Body of pancreas (tissue), 4 donors: ENCODE results near the gene HELZ. TPM values are rescaled to one million over a fixed set of nuclear protein-coding genes. Genes with fewer than 3 reads are reported as not detected.

Experiments
- ATAC-seq: fragments of 150-250 bp; one replicate; pipeline ENCODE4 v1.9.1; 2016
- DNase-seq, 4 donors: peaks; one replicate each; pipeline ENCODE4 v3.0.0-alpha.2; 2019
- H3K27ac ChIP-seq, 4 donors: fragments of 200-600 bp; sonication (generic); 1 replicate in 3 of 4; 2 replicates in 1 of 4; pipeline versions ENCODE4 v1.5.1 to v1.6.1; 2016 to 2019; ENCODE audit warnings: mild to moderate bottlenecking in 1 of 4, mixed read lengths in 1 of 4, moderate library complexity in 1 of 4
- H3K27me3 ChIP-seq, 2 donors: fragments of 200-600 bp; sonication (generic); one replicate each; pipeline ENCODE4 v1.6.0; 2016; ENCODE audit warnings: mild to moderate bottlenecking in 1 of 2
- H3K36me3 ChIP-seq, 2 donors: fragments of 200-600 bp; sonication (generic); replicated peaks in 1 of 2; 2 replicates each; pipeline ENCODE4 v1.5.1; 2016; ENCODE audit warnings: low read depth in 2 of 2; ENCODE audit not compliant: insufficient read depth in 1 of 2
- H3K4me1 ChIP-seq: fragments of 200-600 bp; sonication (generic); one replicate; pipeline ENCODE4 v1.6.0; 2016
- H3K4me3 ChIP-seq, 2 donors: fragments of 200-600 bp; sonication (generic); 1 replicate in 1 of 2; 2 replicates in 1 of 2; pipeline ENCODE4 v1.5.1; 2016 to 2019
- H3K9me3 ChIP-seq, 3 donors: fragments of 200-600 bp; sonication (generic); 1 replicate in 2 of 3; 2 replicates in 1 of 3; pipeline ENCODE4 v1.5.1; 2016
- CTCF ChIP-seq, 7 experiments: fragments of 450-650 bp in 4 of 7; fragments of 200-600 bp in 3 of 7; sonication (generic) in 3 of 7; IDR thresholded peaks; one replicate each; pipeline ENCODE4 v1.5.1; 2016 to 2019; ENCODE audit warnings: antibody characterized with exemption in 7 of 7
- POLR2A ChIP-seq, 3 donors: fragments of 450-650 bp; IDR thresholded peaks; one replicate each; pipeline ENCODE4 v1.6.1; 2016; ENCODE audit warnings: antibody characterized with exemption in 3 of 3, mild to moderate bottlenecking in 2 of 3
- WGBS, 2 donors: methylation state at CpG; one replicate each; pipeline ENCODE4 v1.1.5; 2017; 5-methylcytosine and 5-hydroxymethylcytosine counted together
- intact Hi-C: fragments of 100-400 bp; cut with DNase I; formaldehyde crosslinking; loops from one replicate; pipeline ENCODE4 v1.15.1; 2023
- total RNA-seq, 2 donors: library from RNA; depleted of rRNA; stranded (reverse); fragments of >200 nt; gene quantifications; one replicate each; pipeline ENCODE4 v1.1.0, GENCODE V29; 2016

Gene HELZ
- total RNA-seq, 2 donors from 2014 or later, result 21.0 to 34.6 TPM

DNA sequence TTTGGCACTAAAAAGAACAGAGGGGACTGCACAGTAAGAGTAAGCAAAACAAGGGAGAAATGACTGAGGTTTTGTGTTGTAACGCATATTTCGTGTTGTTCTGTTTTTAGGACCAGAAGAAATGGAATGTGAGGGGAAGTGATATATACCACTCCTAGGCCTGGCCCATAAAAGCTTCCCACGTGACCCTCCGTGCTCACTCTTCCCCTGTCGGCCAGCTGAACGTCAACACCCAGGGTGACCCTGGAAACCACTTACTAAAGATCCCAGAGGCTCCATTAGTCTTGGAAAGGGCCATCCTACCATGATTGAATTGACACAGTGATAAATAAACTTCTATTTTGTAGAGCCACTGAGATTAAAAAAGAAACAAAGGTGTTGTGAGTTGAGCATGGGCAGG lies 79.8 kb downstream of the HELZ start:
- DNase-seq, result peak in 1 of 4 donors; percentile 53
- WGBS, 2 donors, result 69 to 81% methylated on average over 6 of the region's 6 CpGs

DNA sequence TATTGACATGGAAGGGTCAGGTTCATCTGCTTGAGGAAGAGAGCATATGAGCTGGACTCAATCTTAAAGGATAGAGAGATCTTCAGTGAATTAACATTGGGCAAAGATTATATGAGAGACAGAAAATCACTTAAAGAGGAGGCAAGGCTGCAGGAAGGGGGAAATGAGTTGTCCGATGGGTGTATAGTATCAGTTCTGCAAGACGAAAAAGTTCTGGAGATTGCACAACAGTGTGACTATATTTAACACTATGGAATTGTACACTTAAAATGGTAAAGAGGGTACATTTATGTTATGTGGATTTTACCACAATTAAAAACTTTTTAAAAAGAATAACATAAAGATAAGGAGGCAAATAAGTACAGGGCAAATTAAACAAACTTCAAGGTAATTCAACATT lies 80.7 kb downstream of the HELZ start:
- DNase-seq (no peak), ATAC-seq (no peak)
- Histone ChIP-seq H3K4me1 (peaks cover 4% of the 10 kb centered on the region), H3K9me3 (no peaks in the 10 kb centered on the region), H3K27ac (peak overlapping the region in 1 of 4 donors; percentile 58), H3K27me3 (no peaks in the 10 kb centered on the region), H3K4me3 (no peak overlapping the region), H3K36me3 (peaks cover 0 to 5% of the 10 kb centered on the region in 2 donors)
- intact Hi-C loops, result no loop called here
- TF ChIP-seq CTCF (IDR thresholded peaks at IDR 0.05), result no peak
- TF ChIP-seq POLR2A (IDR thresholded peaks at IDR 0.05), result no peak
- 73 to 85% methylated on average over 2 of the region's 2 CpGs for WGBS, 2 donors

More for the DNA sequence above, 79.8 kb downstream of the HELZ start:
- H3K36me3 ChIP-seq, result peaks cover 0 to 5% of the 10 kb centered on the region in 2 donors
- ATAC-seq, result no peak
- no peaks in the 10 kb centered on the region for H3K27me3 ChIP-seq
- TF ChIP-seq CTCF (IDR thresholded peaks at IDR 0.05) (no peak), POLR2A (IDR thresholded peaks at IDR 0.05) (no peak)
- H3K4me3 ChIP-seq, result no peak overlapping the region
- no peaks in the 10 kb centered on the region for H3K9me3 ChIP-seq
- H3K4me1 ChIP-seq, result peaks cover 4% of the 10 kb centered on the region
- intact Hi-C loops, result no loop called here
- peak overlapping the region in 1 of 4 donors; percentile 58 for H3K27ac ChIP-seq

- intact Hi-C loops, result no loop called here
- no peak for TF ChIP-seq POLR2A (IDR thresholded peaks at IDR 0.05)
- TF ChIP-seq CTCF (IDR thresholded peaks at IDR 0.05), result no peak
- H3K27me3 ChIP-seq, result no peaks in the 10 kb centered on the region
- no peak overlapping the region for H3K27ac ChIP-seq
- no peak for ATAC-seq
- peaks cover 0 to 5% of the 10 kb centered on the region in 2 donors for H3K36me3 ChIP-seq
- H3K4me1 ChIP-seq, result peaks cover 4% of the 10 kb centered on the region
- no peaks in the 10 kb centered on the region for H3K9me3 ChIP-seq
- no peak overlapping the region for H3K4me3 ChIP-seq
- DNase-seq, result no peak
These were observed 82.2 kb downstream of the HELZ start for GRCh38 chr17:67162771-67163170.

DNA sequence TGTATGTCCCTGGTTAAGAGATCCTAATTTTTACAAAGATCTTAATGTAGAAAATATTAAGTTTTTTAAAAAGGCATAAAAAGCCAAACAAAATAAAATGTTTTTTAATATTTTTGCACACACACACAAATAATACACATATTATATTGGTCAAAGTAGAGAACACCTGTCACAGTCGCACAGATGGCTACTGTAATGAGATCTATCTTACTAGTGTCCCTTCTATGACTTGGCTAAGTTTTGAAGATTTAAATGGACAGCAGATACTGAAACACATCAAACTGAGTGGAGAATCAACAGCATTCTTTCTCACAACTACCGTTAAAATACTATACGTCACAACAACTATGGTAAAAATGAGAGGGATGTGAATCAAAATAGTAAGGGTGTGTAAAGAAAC lies 83.4 kb downstream of the HELZ start:
- H3K27ac ChIP-seq, result no peak overlapping the region
- intact Hi-C loops, result no loop called here
- no peak overlapping the region for H3K4me3 ChIP-seq
- no peak for ATAC-seq
- TF ChIP-seq POLR2A (IDR thresholded peaks at IDR 0.05) (no peak), CTCF (IDR thresholded peaks at IDR 0.05) (no peak)
- peaks cover 4% of the 10 kb centered on the region for H3K4me1 ChIP-seq
- peaks cover 0 to 3% of the 10 kb centered on the region in 2 donors for H3K36me3 ChIP-seq
- no peak for DNase-seq
- no peaks in the 10 kb centered on the region for H3K9me3 ChIP-seq
- WGBS, 2 donors, result 88 to 91% methylated on average over 3 of the region's 3 CpGs
- H3K27me3 ChIP-seq, result no peaks in the 10 kb centered on the region

DNA sequence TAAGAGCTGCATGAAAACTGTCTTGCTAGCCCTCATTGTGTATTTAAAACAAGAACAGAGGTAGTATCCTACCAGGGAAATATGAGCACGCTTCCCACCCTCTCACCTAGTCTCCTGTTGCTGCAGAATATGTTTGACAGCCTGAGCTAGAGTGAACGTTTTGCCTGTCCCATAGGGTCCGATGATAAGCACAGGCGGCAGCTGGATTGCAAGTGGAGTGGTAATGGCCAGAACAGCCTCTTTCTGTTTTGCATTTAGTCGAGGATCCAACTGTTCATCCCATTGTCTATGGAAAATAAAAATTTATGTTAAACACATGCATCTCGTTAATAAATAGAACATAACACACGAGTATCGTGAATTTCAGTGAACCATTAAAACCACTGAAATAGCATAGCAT lies 84.2 kb downstream of the HELZ start:
- ATAC-seq (no peak), DNase-seq (no peak)
- no peaks in the 10 kb centered on the region for H3K27me3 ChIP-seq
- no peak overlapping the region for H3K4me3 ChIP-seq
- H3K4me1 ChIP-seq, result no peaks in the 10 kb centered on the region
- intact Hi-C loops, result no loop called here
- no peaks in the 10 kb centered on the region for H3K9me3 ChIP-seq
- TF ChIP-seq POLR2A (IDR thresholded peaks at IDR 0.05), result no peak
- TF ChIP-seq CTCF (IDR thresholded peaks at IDR 0.05), result no peak
- peaks cover 0 to 3% of the 10 kb centered on the region in 2 donors for H3K36me3 ChIP-seq
- WGBS, 2 donors, result 84 to 85% methylated on average over 8 of the region's 8 CpGs
- no peak overlapping the region for H3K27ac ChIP-seq
